Keratinocyte (primary cell): Measurements from ENCODE around the gene ADAMTS17.

Source experiments
- CTCF ChIP-seq, 3 experiments: IDR thresholded peaks in 1 of 3; conservative IDR thresholded peaks in 1 of 3; optimal IDR thresholded peaks in 1 of 3; 2 replicates in 2 of 3; 3 replicates in 1 of 3; pipeline versions ENCODE3 to v1.5.1; 2011; ENCODE audit warnings: low read length in 3 of 3, mild to moderate bottlenecking in 3 of 3, moderate library complexity in 2 of 3, control low read depth in 1 of 3, inconsistent platforms in 1 of 3; ENCODE audit not compliant: insufficient read depth in 2 of 3; ENCODE audit errors: extremely low read depth in 1 of 3
- EZH2 ChIP-seq: IDR thresholded peaks from one replicate; pipeline ENCODE4 v1.6.1; 2012; ENCODE audit warnings: inconsistent platforms, mild to moderate bottlenecking, low read length, moderate library complexity

- TF ChIP-seq CTCF (optimal IDR thresholded peaks at IDR 0.05 in 1 of 3, IDR thresholded peaks at IDR 0.05 in 1 of 3, conservative IDR thresholded peaks at IDR 0.05 in 1 of 3; ENCODE audit: extremely low read depth in 1 of 3, insufficient read depth in 2 of 3, low read length in 3 of 3) (no peak), EZH2 (no peak)
Observed at GRCh38 chr15:99986297-99987118, 355.3 kb downstream of the ADAMTS17 start.
